GM19438 (cell line): ENCODE measurements around the gene CAP2.
"Not testable (repeated sequence)": the region's sequence is repeated elsewhere in the genome, so short reads cannot be mapped to it uniquely, and the experiment has no call there.

ENCODE experiments used
- ATAC-seq: cut with Tn5 transposase; IDR thresholded peaks from one replicate; pipeline ENCODE4 v1.9.1; 2021; ENCODE audit warnings: low read depth; ENCODE audit not compliant: unreplicated experiment

The CAP2 gene

DNA sequence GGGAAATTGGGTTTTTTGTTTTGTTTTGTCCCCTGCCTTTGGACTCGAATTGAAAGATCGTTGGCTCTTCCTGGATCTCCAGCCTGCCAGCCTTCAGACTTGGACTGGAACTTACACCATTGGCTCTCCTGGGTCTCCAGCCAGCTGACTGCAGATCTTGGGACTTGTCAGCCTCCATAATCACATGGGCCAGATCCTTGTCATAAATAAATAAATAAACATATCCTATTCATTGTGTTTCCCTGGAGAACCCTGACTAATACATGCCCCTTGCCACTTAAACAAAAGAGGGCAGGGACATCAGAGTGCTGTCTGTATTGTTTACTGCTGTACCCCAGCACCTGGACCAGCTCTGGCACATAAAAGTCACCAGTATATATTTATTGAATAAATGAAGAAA is 101.5 kb downstream of the CAP2 start:
- no peak for ATAC-seq

- ATAC-seq = no peak
These were observed 104.2 kb downstream of the CAP2 start for GRCh38 chr6:17497535-17498095.

GRCh38 chr6:17501442-17501841 is 108.0 kb downstream of the CAP2 start:
- ATAC-seq = no peak

GRCh38 chr6:17501982-17502704 is 108.7 kb downstream of the CAP2 start:
- no peak for ATAC-seq

DNA sequence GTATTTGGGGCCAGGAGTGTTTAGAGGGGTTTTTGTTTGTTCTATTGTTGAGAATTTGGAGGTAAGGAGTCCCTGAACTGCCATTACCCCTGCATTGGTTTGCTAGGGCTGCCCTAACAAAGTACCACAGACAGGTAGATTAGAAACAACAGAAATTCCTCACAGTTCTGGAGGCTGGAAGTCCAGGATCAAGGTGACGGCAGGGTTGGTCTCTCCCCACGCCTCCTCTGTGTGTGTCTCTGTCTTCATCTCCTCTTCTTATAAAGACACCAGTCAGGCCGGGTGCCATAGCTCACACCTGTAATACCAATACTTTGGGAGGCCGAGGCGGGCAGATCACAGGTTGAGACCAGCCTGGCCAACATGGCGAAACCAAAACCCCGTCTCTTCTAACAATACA is 109.7 kb downstream of the CAP2 start:
- no peak for ATAC-seq

- no peak for ATAC-seq
These were observed 110.6 kb downstream of the CAP2 start for GRCh38 chr6:17504005-17504404.

DNA sequence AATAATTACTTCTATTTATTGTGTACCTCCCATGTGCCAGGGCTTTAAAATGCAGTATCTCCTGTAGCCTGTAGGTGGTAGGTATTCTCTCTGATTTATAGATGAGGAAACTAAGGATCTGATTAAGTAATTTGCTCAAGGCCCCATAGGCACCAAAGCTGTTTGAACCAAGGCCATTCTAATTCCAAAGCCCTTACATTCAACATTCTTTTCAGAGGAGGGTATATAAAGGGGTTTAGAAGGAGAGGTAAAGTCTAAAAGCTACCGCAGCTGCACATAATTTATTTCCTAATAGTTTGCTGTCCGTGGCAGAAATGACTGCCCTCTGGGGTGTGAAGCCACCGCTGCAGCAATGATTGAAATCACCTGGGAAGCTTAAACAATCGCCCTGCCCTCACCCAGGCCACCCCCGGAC is 111.7 kb downstream of the CAP2 start:
- ATAC-seq = no peak

GRCh38 chr6:17505767-17506280 is 112.4 kb downstream of the CAP2 start:
- ATAC-seq = no peak

GRCh38 chr6:17506531-17506930 is 113.1 kb downstream of the CAP2 start:
- ATAC-seq = no peak

DNA sequence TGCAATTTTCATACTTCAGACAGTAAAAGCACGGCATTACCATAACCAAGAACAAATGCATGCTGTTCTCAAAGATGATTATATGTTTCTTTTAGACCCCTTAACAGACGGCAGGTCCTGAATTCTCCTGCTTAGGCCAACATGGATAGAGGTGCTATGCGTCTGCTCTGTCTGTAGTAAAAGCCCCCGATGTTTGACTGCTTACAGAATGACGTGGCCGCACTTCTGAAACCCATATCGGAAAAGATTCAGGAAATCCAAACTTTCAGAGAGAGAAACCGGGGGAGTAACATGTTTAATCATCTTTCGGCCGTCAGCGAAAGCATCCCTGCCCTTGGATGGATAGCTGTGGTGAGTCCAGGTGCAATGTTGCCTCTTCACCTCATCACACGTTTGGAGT is 113.6 kb downstream of the CAP2 start:
- ATAC-seq = no peak

DNA sequence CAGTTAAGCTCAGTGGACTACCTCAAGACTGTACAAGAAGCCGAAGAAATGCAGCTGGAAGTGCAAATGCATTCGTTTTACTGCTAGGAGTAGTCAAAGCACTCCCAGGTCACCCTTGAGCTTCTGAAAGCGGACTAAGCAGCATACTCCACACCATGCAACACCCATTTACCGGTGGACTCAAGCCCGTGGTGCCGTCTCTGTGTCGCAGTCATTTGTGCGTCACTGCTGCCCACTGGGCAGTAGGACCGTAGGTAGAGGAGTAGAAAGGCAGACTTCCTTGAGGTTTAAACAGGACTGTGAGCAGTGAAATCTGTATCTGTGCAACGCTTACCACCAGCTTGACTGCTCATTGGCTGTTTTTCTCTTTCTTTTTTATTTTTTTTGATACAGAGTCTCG is 117.7 kb downstream of the CAP2 start:
- ATAC-seq = no peak

DNA sequence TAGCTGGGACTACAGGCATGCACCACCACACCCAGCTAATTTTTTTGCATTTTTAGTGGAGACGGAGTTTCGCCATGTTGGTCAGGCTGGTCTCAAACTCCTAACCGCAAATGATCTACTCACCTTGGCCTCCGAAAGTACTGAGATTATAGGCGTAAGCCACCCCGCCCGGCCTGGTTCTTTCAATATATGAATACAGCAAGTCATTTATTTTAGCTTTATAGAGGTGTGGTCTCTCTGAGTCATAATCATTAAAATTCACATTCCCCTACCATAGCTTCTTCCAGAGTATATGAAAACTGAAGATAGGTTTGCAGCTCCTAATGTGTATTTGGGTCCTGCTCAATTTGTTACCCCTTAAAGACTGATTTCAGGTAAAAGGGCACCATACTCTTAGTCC is 118.2 kb downstream of the CAP2 start:
- no peak for ATAC-seq

DNA sequence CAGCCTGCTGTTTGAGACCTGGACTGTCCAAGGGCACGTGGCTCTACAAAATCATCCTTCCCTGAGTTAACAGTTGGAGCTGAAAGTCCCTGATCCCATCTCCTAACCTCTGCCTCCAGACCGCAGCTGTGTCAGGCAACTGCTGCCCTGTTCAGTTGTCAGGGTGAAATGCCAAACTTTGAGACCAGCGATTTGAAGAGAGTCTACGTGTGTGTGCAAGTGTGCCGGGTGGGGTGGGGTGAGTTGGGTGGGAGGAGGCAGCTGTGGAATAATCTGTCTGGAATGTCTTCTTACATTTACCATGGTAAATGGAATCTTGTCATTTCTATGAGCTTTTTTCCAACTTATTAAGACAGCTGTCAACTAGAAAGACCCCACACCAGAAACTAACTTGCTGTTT is 125.7 kb downstream of the CAP2 start:
- no peak for ATAC-seq

- ATAC-seq = no peak
These were observed 132.2 kb downstream of the CAP2 start for GRCh38 chr6:17525637-17526036.

- ATAC-seq = no peak
These were observed 133.7 kb downstream of the CAP2 start for GRCh38 chr6:17527076-17527475.

DNA sequence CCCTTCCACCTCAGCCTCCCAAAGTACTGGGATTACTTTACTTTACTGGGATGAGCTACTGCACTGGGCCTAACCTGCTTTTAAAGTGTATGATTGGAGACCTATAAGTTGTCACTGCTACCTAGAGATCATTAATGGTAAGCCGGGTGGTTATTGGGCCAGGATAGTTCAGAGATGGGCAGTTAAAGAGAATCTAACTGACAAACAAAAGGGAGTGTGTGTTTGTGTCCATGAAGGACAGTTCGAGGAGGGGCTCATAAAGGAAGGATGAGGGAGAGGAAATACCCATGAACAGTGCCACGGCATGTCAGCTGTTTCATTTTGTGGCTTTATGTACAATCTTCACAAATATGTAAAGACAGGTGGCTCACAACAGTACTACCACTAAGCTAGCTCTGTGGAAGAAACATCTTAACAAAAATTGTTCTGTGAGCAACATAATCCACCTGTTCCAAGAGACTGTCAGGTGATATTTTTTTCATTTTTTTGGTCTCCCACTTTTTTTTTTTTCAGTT is 137.0 kb downstream of the CAP2 start:
- no peak for ATAC-seq

DNA sequence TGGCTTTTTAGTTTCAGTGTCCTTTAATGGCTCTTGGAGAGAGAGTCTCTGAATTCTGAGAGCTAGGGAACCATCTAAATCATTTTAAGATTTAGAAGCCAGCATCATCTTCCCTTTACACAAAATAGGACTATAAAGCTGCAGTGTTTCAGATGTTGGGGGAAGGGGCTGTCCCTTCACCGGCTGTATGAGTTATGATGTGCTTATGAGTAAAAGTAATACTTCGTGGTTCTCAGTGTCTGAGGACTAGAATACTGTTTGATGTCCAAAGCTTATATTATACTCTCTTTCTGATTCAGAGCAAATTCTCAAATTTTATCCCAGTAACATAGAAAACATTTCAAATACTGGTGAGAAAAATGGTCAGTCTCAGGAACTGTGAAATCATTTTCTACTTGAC is 143.2 kb downstream of the CAP2 start:
- no peak for ATAC-seq

DNA sequence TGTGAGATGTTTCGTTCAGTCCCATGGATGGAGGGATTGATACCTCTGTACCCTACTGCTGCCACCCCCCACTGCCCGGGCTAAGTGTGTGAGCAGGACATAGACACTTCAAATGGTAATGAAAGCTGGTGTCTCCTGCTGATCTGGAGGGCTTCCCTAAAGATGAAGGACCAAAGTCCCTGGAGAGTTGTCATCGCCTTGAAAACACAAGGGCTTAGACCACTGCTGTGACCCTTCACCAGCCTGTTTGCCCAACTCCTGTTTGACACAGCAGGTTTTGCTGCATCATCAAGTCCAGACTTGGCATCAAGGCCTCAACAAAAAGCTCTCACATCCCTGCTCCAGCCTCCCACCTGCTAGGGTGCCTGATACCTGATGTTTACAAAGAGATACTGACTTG is 148.8 kb downstream of the CAP2 start:
- ATAC-seq = no peak

DNA sequence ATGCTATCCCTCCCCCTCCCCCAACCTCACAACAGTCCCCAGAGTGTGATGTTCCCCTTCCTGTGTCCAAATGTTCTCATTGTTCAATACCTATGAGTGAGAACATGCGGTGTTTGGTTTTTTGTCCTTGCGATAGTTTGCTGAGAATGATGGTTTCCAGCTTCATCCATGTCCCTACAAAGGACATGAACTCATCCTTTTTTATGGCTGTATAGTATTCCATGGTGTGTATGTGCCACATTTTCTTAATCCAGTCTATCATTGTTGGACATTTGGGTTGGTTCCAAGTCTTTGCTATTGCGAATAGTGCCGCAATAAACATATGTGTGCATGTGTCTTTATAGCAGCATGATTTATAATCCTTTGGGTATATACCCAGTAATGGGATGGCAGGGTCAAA is 152.3 kb downstream of the CAP2 start:
- ATAC-seq = not testable (repeated sequence)

DNA sequence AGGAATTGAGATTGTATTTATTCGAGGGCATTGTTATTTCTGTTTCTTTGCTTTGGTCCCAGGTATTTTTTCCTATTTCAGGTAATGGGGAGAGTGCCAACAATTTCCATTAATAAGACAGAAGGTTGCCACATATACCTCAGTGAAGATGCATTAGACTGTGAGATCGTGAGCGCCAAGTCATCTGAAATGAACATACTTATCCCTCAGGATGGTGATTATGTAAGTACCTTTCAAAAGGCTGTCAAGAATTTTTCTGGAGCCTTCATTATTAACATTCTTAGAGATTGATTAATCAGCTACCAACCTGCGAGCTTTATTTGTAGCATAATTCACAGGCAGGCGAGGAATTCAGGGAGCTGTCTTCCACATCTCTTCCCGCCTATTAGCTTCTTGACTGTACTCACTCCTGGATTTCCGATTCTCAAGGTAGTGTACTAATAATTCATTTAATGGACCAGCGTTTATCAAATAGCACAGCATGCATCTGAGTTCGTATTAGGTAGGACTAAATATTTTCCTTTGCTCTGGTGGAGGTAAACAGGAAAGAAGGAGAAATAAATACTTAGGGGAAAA is 158.1 kb downstream of the CAP2 start:
- no peak for ATAC-seq

GRCh38 chr6:17552861-17553260 is 159.5 kb downstream of the CAP2 start:
- ATAC-seq = no peak

- no peak for ATAC-seq
These were observed 162.6 kb downstream of the CAP2 start for GRCh38 chr6:17556014-17556413.
